Stimulated activated memory B cell treated with anti-CD40 and anti-IgM and Interleukin-4, amounts not matched to agents 10 μg/mL and 1 μg/mL and 100 μg/mL, for 72 hours (primary cell): Measurements from ENCODE around the gene HERPUD1.
"Not testable (repeated sequence)": the region's sequence is repeated elsewhere in the genome, so short reads cannot be mapped to it uniquely, and the experiment has no call there.

ENCODE experiments used
- ATAC-seq: fragments of 150-1000 bp; cut with Tn5 transposase; 2 replicates; pipeline ENCODE4 v1.10.0; 2021
- H3K27ac Mint-ChIP-seq: one replicate; pipeline ENCODE4 v1.8.0; 2022; ENCODE audit warnings: mild to moderate bottlenecking, mixed read lengths
- H3K27me3 Mint-ChIP-seq: one replicate; pipeline ENCODE4 v1.8.0; 2022; ENCODE audit warnings: mixed read lengths
- H3K36me3 Mint-ChIP-seq: one replicate; pipeline ENCODE4 v1.8.0; 2022; ENCODE audit warnings: mixed read lengths
- H3K4me1 Mint-ChIP-seq: one replicate; pipeline ENCODE4 v1.8.0; 2022; ENCODE audit warnings: mixed read lengths
- H3K4me3 Mint-ChIP-seq: one replicate; pipeline ENCODE4 v1.8.0; 2022; ENCODE audit warnings: mild to moderate bottlenecking, moderate library complexity, mixed read lengths
- H3K9me3 Mint-ChIP-seq: one replicate; pipeline ENCODE4 v1.8.0; 2022; ENCODE audit warnings: mixed read lengths

The HERPUD1 gene

GRCh38 chr16:56972403-56973293 lies 40.7 kb downstream of the HERPUD1 start:
- no peaks in the 10 kb centered on the region for H3K27me3 Mint-ChIP-seq

GRCh38 chr16:56973294-56973689 lies 41.4 kb downstream of the HERPUD1 start:
- peak overlapping the region; percentile 27 for H3K4me3 Mint-ChIP-seq
- H3K27me3 Mint-ChIP-seq, result no peaks in the 10 kb centered on the region
- H3K4me1 Mint-ChIP-seq, result peaks cover 92% of the 10 kb centered on the region
- no peak for ATAC-seq
- H3K36me3 Mint-ChIP-seq, result peaks cover 5% of the 10 kb centered on the region
- H3K27ac Mint-ChIP-seq, result peak overlapping the region; percentile 92
- H3K9me3 Mint-ChIP-seq, result no peaks in the 10 kb centered on the region

More at GRCh38 chr16:56972403-56973293, 40.7 kb downstream of the HERPUD1 start:
- ATAC-seq, result no peak
- Mint-ChIP-seq H3K36me3 (peaks cover 5% of the 10 kb centered on the region), H3K4me1 (peaks cover 98% of the 10 kb centered on the region), H3K27ac (peak overlapping the region; percentile 92), H3K9me3 (no peaks in the 10 kb centered on the region), H3K4me3 (no peak overlapping the region)

- peaks cover 86% of the 10 kb centered on the region for H3K4me1 Mint-ChIP-seq
- ATAC-seq, H3K27me3 Mint-ChIP-seq, H3K9me3 Mint-ChIP-seq, H3K36me3 Mint-ChIP-seq: not testable (repeated sequence)
- H3K27ac Mint-ChIP-seq, result peak overlapping the region; percentile 92
- H3K4me3 Mint-ChIP-seq, result peak overlapping the region; percentile 11
Measured at GRCh38 chr16:56973899-56974298, 42.0 kb downstream of the HERPUD1 start.

GRCh38 chr16:56974549-56975300 lies 42.8 kb downstream of the HERPUD1 start:
- peaks cover 87% of the 10 kb centered on the region for H3K4me1 Mint-ChIP-seq
- no peak for ATAC-seq
- peaks cover 5% of the 10 kb centered on the region for H3K36me3 Mint-ChIP-seq
- H3K27me3 Mint-ChIP-seq, result no peaks in the 10 kb centered on the region
- H3K9me3 Mint-ChIP-seq, result no peaks in the 10 kb centered on the region
- H3K4me3 Mint-ChIP-seq, result no peak overlapping the region
- peak overlapping the region; percentile 92 for H3K27ac Mint-ChIP-seq

GRCh38 chr16:56975714-56976113 lies 43.8 kb downstream of the HERPUD1 start:
- Mint-ChIP-seq H3K4me3 (no peak overlapping the region), H3K36me3 (peaks cover 12% of the 10 kb centered on the region), H3K4me1 (peaks cover 87% of the 10 kb centered on the region), H3K9me3 (no peaks in the 10 kb centered on the region), H3K27me3 (no peaks in the 10 kb centered on the region), H3K27ac (peak overlapping the region; percentile 92)
- no peak for ATAC-seq

GRCh38 chr16:56977216-56977615 lies 45.3 kb downstream of the HERPUD1 start:
- Mint-ChIP-seq H3K9me3 (no peaks in the 10 kb centered on the region), H3K27me3 (no peaks in the 10 kb centered on the region), H3K36me3 (peaks cover 24% of the 10 kb centered on the region), H3K4me1 (peaks cover 87% of the 10 kb centered on the region), H3K4me3 (no peak overlapping the region), H3K27ac (peak overlapping the region; percentile 92)
- ATAC-seq, result no peak

GRCh38 chr16:56977823-56978430 lies 46.0 kb downstream of the HERPUD1 start:
- ATAC-seq, result no peak
- Mint-ChIP-seq H3K27ac (peak overlapping the region; percentile 92), H3K27me3 (no peaks in the 10 kb centered on the region), H3K4me3 (no peak overlapping the region), H3K9me3 (no peaks in the 10 kb centered on the region), H3K36me3 (peaks cover 31% of the 10 kb centered on the region), H3K4me1 (peaks cover 87% of the 10 kb centered on the region)

- peaks cover 44% of the 10 kb centered on the region for H3K36me3 Mint-ChIP-seq
- peak overlapping the region; percentile 99 for H3K27ac Mint-ChIP-seq
- no peak for ATAC-seq
- no peak overlapping the region for H3K4me3 Mint-ChIP-seq
- H3K27me3 Mint-ChIP-seq, result no peaks in the 10 kb centered on the region
- H3K4me1 Mint-ChIP-seq, result peaks cover 87% of the 10 kb centered on the region
- H3K9me3 Mint-ChIP-seq, result no peaks in the 10 kb centered on the region
Measured at GRCh38 chr16:56980201-56980535, 48.2 kb downstream of the HERPUD1 start.

- H3K4me3 Mint-ChIP-seq, result peak overlapping the region; percentile 63
Measured at GRCh38 chr16:56980792-56981724, 49.1 kb downstream of the HERPUD1 start.

GRCh38 chr16:56981729-56982271 lies 49.9 kb downstream of the HERPUD1 start:
- Mint-ChIP-seq H3K4me1 (peaks cover 87% of the 10 kb centered on the region), H3K4me3 (peak overlapping the region; percentile 63), H3K36me3 (peaks cover 44% of the 10 kb centered on the region), H3K27me3 (no peaks in the 10 kb centered on the region), H3K9me3 (no peaks in the 10 kb centered on the region), H3K27ac (peak overlapping the region; percentile 99)
- no peak for ATAC-seq

More at GRCh38 chr16:56980792-56981724, 49.1 kb downstream of the HERPUD1 start:
- Mint-ChIP-seq H3K27me3 (no peaks in the 10 kb centered on the region), H3K9me3 (no peaks in the 10 kb centered on the region), H3K36me3 (peaks cover 44% of the 10 kb centered on the region), H3K27ac (peak overlapping the region; percentile 99), H3K4me1 (peaks cover 87% of the 10 kb centered on the region)
- ATAC-seq, result peak; percentile 79

GRCh38 chr16:56982695-56983094 lies 50.8 kb downstream of the HERPUD1 start:
- no peaks in the 10 kb centered on the region for H3K9me3 Mint-ChIP-seq
- no peak for ATAC-seq
- peaks cover 89% of the 10 kb centered on the region for H3K4me1 Mint-ChIP-seq
- peak overlapping the region; percentile 99 for H3K27ac Mint-ChIP-seq
- H3K36me3 Mint-ChIP-seq, result peaks cover 48% of the 10 kb centered on the region
- H3K27me3 Mint-ChIP-seq, result no peaks in the 10 kb centered on the region
- no peak overlapping the region for H3K4me3 Mint-ChIP-seq

- Mint-ChIP-seq H3K27ac (peak overlapping the region; percentile 99), H3K27me3 (no peaks in the 10 kb centered on the region), H3K4me1 (peaks cover 94% of the 10 kb centered on the region), H3K36me3 (peaks cover 54% of the 10 kb centered on the region), H3K4me3 (no peak overlapping the region), H3K9me3 (no peaks in the 10 kb centered on the region)
- ATAC-seq, result no peak
Measured at GRCh38 chr16:56983211-56983751, 51.3 kb downstream of the HERPUD1 start.

GRCh38 chr16:56984639-56985038 lies 52.7 kb downstream of the HERPUD1 start:
- Mint-ChIP-seq H3K9me3 (no peaks in the 10 kb centered on the region), H3K36me3 (peaks cover 54% of the 10 kb centered on the region), H3K27me3 (no peaks in the 10 kb centered on the region), H3K4me3 (peak overlapping the region; percentile 52), H3K27ac (peak overlapping the region; percentile 99), H3K4me1 (peaks cover 95% of the 10 kb centered on the region)
- ATAC-seq, result no peak
